ENCODE measurements around the gene CYFIP2.

Gene CYFIP2

DNA sequence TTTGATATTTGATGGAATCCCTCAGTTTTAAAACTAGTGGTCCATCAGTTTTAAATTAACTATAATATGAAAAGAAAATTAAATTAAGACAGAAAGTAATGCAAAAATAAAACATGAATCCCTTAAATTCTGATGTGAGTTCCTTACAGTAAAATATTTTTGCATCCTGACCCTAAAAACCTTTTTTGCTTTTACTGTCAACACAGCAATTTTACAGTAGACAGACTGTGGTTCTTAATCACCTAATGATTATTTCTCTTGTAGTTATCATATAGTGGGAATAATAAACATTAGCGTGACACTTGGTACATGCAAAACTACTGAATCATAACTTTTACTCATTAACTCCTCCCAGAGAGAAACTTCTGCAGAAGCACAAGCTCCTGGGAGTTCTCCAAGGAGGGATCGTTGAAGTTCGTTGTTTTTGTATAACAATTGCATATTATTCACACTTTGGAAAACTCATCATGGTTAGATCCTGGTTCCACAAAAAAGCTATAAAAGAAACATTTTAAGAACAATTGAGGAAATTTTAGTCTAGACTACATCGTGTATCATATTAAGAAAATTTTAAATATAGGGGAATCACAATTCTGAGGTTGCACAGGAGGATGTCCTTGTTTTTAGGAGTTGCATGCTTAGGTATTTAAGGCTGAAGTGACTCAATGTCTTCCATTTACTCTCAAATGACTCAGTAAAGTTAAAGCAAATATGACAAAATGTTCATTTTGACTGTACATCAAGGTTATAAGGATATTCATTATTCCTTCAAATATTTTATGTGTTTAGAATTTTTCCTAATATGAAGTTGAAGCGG, 105.9 kb downstream of the CYFIP2 start:
- TF ChIP-seq, protein P1, sequence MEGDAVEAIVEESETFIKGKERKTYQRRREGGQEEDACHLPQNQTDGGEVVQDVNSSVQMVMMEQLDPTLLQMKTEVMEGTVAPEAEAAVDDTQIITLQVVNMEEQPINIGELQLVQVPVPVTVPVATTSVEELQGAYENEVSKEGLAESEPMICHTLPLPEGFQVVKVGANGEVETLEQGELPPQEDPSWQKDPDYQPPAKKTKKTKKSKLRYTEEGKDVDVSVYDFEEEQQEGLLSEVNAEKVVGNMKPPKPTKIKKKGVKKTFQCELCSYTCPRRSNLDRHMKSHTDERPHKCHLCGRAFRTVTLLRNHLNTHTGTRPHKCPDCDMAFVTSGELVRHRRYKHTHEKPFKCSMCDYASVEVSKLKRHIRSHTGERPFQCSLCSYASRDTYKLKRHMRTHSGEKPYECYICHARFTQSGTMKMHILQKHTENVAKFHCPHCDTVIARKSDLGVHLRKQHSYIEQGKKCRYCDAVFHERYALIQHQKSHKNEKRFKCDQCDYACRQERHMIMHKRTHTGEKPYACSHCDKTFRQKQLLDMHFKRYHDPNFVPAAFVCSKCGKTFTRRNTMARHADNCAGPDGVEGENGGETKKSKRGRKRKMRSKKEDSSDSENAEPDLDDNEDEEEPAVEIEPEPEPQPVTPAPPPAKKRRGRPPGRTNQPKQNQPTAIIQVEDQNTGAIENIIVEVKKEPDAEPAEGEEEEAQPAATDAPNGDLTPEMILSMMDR (IDR thresholded peaks at IDR 0.05; ENCODE audit: extremely low read depth, missing control alignments) = no peak
- no peak for DNase-seq (ENCODE audit: low spot score)

DNA sequence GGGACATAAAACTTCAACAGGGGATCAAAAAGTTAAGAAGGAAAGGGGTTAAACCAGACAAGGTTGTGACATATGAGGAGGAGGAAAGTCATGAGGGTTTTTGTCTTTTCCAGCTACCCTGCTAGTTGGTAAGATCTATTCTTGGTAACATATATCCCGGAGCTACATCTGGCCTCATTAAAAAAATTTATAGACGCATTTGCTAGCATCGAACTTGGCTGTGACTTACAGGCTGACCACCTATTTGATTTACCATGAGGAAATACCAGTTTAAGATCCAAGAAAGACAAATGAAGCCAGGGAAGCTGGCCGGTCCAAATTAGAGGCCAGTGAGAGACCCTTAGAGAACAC, 106.5 kb downstream of the CYFIP2 start:
- no peak for DNase-seq (ENCODE audit: low spot score)
- TF ChIP-seq, protein P1 (IDR thresholded peaks at IDR 0.05; ENCODE audit: extremely low read depth, missing control alignments) = no peak

DNA sequence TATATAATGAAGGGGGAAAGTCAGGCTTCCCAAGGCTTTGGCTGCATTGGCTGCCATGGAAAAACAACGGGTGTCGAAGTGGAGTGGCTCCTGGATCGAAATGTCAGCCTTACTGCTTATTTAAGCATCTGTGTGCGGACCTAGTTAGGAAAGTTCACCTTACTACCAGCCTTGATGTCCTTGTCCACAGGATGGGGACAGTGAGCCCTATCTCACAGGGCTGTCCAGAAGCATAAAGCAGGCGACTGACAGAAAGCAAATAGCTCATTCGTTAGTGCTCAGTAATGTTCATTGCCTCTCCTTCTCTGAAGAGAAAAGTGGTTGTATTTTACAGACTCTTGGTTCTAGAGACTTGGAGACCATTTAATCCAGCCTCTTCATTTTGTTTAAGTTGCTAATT, 112.6 kb downstream of the CYFIP2 start:
- TF ChIP-seq, protein P1 (IDR thresholded peaks at IDR 0.05; ENCODE audit: extremely low read depth, missing control alignments) = no peak
- no peak for DNase-seq (ENCODE audit: low spot score)

DNA sequence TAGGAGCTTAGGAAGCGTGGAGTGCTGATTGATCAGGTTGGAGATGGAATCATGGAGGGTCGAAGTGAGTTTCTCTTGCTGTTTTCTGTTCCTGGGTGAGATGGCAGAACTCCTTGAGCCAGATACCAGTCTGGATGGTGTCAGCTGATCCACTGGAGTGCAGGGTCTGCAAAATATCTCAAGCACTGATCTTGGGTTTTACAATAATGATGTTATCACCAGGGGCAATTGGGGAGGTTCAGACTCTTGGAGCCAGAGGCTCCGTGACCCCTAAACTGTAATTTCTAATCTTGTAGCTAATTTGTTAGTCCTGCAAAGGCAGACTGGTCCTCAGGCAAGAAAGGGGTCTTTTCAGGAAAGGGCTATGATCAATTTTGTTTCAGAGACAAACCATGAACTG, 114.1 kb downstream of the CYFIP2 start:
- TF ChIP-seq, protein P1 (IDR thresholded peaks at IDR 0.05; ENCODE audit: extremely low read depth, missing control alignments) = no peak
- DNase-seq (ENCODE audit: low spot score) = no peak

DNA sequence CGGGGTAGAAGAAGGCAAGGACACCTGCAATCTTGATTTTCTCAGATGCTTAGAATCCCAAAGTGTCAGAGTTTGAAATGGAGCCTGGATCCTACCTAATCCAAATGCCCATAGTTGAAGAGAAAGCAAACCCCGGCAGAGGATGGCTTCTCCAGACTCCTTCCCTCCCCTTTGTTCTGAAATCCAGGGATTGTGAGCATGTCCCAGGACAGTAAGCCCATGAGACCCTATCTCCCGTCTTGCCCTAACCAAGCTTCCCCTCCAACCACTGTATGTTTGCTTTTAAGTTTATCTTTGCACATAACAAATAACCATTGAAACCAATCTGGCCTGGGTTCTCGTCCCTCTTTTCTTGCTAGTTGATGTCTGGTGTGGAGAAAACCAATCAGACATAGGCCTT, 115.8 kb downstream of the CYFIP2 start:
- TF ChIP-seq, protein P1 (IDR thresholded peaks at IDR 0.05; ENCODE audit: extremely low read depth, missing control alignments) = no peak
- DNase-seq (ENCODE audit: low spot score) = no peak

DNA sequence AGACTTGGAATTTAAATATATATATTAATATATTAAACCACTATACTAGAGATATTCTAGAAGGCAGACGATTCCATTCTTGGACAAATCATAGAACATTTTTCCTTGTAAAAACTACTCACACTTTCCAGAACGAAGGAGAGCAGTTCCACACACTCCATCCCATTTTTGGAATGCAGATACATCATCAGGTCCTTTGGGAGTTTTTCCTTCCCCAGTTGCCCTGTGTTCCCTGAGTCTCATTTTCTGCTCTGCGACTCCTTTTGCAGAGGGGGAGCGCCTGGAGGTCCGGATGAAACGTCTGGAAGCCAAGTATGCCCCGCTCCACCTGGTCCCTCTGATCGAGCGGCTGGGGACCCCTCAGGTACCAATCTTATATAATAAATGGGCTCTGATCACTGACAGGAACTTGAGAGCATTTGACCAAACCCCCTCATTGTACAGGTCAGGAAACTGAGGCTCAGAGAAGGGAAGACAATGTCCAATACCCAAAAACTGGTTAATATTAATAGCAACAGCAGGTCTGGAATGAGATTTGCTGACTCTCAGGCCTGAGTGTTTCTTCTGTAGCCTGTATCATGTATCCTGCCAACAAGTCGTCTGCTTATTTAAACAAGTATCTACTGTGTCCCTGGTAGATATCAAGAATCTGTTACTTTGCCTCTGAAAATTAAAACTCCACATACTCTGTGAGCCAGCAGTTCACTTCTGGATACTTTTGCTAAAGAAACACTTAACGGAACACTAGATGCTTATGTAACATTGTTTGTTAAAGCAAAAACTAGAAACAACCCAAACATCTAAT, 117.3 kb downstream of the CYFIP2 start:
- TF ChIP-seq, protein P1 (IDR thresholded peaks at IDR 0.05; ENCODE audit: extremely low read depth, missing control alignments) = no peak
- no peak for DNase-seq (ENCODE audit: low spot score)
